Naive B cell (primary cell): ENCODE measurements around the gene PET117. TPM values are rescaled to one million over a fixed set of nuclear protein-coding genes. Genes with fewer than 3 reads are reported as not detected.
"Not testable (repeated sequence)": the region's sequence is repeated elsewhere in the genome, so short reads cannot be mapped to it uniquely, and the experiment has no call there.

Experiments used
- ATAC-seq, 2 donors: fragments of 150-1000 bp; cut with Tn5 transposase; 2 replicates each; pipeline ENCODE4 v1.10.0; 2021; ENCODE audit warnings: low read depth in 2 of 2, mild to moderate bottlenecking in 2 of 2, moderate library complexity in 2 of 2
- DNase-seq: peaks from one replicate; pipeline ENCODE4 v3.0.0; 2022
- H3K27ac Mint-ChIP-seq, 6 donors: one replicate each; pipeline ENCODE4 v1.8.0; 2020 to 2022; ENCODE audit warnings: mild to moderate bottlenecking in 6 of 6, mixed read lengths in 6 of 6, moderate library complexity in 5 of 6, inconsistent platforms in 2 of 6
- H3K27me3 Mint-ChIP-seq, 3 donors: one replicate each; pipeline ENCODE4 v1.8.0; 2021 to 2022; ENCODE audit warnings: mixed read lengths in 3 of 3, mild to moderate bottlenecking in 1 of 3
- H3K36me3 Mint-ChIP-seq, 2 donors: one replicate each; pipeline ENCODE4 v1.8.0; 2020 to 2022; ENCODE audit warnings: mixed read lengths in 2 of 2, inconsistent platforms in 1 of 2, mild to moderate bottlenecking in 1 of 2
- H3K4me1 Mint-ChIP-seq, 3 donors: one replicate each; pipeline ENCODE4 v1.8.0; 2020 to 2022; ENCODE audit warnings: mixed read lengths in 3 of 3, inconsistent platforms in 1 of 3, mild to moderate bottlenecking in 1 of 3, moderate library complexity in 1 of 3
- H3K4me3 Mint-ChIP-seq, 8 donors: one replicate each; pipeline ENCODE4 v1.8.0; 2020 to 2022; ENCODE audit warnings: mild to moderate bottlenecking in 8 of 8, mixed read lengths in 8 of 8, moderate library complexity in 8 of 8, inconsistent platforms in 2 of 8
- H3K9me3 Mint-ChIP-seq, 7 donors: one replicate each; pipeline ENCODE4 v1.8.0; 2020 to 2022; ENCODE audit warnings: mixed read lengths in 7 of 7, mild to moderate bottlenecking in 5 of 7, inconsistent platforms in 2 of 7, moderate library complexity in 1 of 7
- polyA plus RNA-seq, 6 donors: library from polyadenylated mRNA; unstranded; fragments of 300-500 nt; fragmentation: Illumina TruSeq; gene quantifications; one replicate each; pipeline ENCODE4 v1.2.3, GENCODE V29; 2021; ENCODE audit warnings: low read depth in 6 of 6

Gene PET117
- 10 to 100 TPM; 22.4 to 58.3 (median 33.0) TPM for polyA plus RNA-seq

GRCh38 chr20:18137412-18138265, at the start of gene PET117, which contains the start of gene KAT14:
Gene PET117 (plus strand): TSS chr20:18137863. CDS start chr20:18137956, 93 bp downstream.
Gene KAT14 (plus strand): TSS chr20:18137863. CDS start chr20:18142661, 4,798 bp downstream.
- H3K36me3 Mint-ChIP-seq, result peaks cover 4 to 5% of the 10 kb centered on the region in 2 donors
- ATAC-seq, result peak; percentile 85 to 86
- DNase-seq, result peak; percentile 91
- H3K27ac Mint-ChIP-seq, result peak within 1 kb of the TSS; percentile 87 to 94 (median 91)
- no peaks in the 10 kb centered on the region for H3K9me3 Mint-ChIP-seq
- peak within 1 kb of the TSS; percentile 87 to 96 (median 94) for H3K4me3 Mint-ChIP-seq
- peaks cover under 1 to 7% (median under 1%) of the 10 kb centered on the region in 3 donors for H3K27me3 Mint-ChIP-seq
- H3K4me1 Mint-ChIP-seq, result peaks cover 21 to 35% (median 33%) of the 10 kb centered on the region in 3 donors

- not testable (repeated sequence) for ATAC-seq, H3K27ac Mint-ChIP-seq, DNase-seq, H3K4me1 Mint-ChIP-seq, H3K4me3 Mint-ChIP-seq, H3K36me3 Mint-ChIP-seq, H3K9me3 Mint-ChIP-seq
- peaks cover 8 to 40% (median 19%) of the 10 kb centered on the region in 3 donors for H3K27me3 Mint-ChIP-seq
Measured at GRCh38 chr20:18088298-18088697, 49.4 kb upstream of the PET117 start.

GRCh38 chr20:18088841-18089240, 48.8 kb upstream of the PET117 start:
- H3K27ac Mint-ChIP-seq, H3K4me1 Mint-ChIP-seq, H3K4me3 Mint-ChIP-seq, H3K9me3 Mint-ChIP-seq, ATAC-seq, DNase-seq, H3K36me3 Mint-ChIP-seq: not testable (repeated sequence)
- peaks cover 8 to 43% (median 24%) of the 10 kb centered on the region in 3 donors for H3K27me3 Mint-ChIP-seq

- Mint-ChIP-seq H3K27me3 (peaks cover 8 to 43% (median 28%) of the 10 kb centered on the region in 3 donors), H3K4me1 (no peaks in the 10 kb centered on the region), H3K27ac (no peak overlapping the region), H3K9me3 (peaks cover 0 to 2% (median 0%) of the 10 kb centered on the region in 7 donors), H3K36me3 (no peaks in the 10 kb centered on the region), H3K4me3 (no peak overlapping the region)
- no peak for ATAC-seq
- no peak for DNase-seq
Measured at GRCh38 chr20:18090044-18090443, 47.6 kb upstream of the PET117 start.

- Mint-ChIP-seq H3K36me3 (no peaks in the 10 kb centered on the region), H3K9me3 (peaks cover 0 to 2% (median 0%) of the 10 kb centered on the region in 7 donors), H3K27me3 (peaks cover 8 to 43% (median 28%) of the 10 kb centered on the region in 3 donors), H3K27ac (no peak overlapping the region), H3K4me1 (no peaks in the 10 kb centered on the region), H3K4me3 (no peak overlapping the region)
- no peak for ATAC-seq
- DNase-seq, result no peak
Measured at GRCh38 chr20:18090477-18090876, 47.2 kb upstream of the PET117 start.

GRCh38 chr20:18091623-18092022, 46.0 kb upstream of the PET117 start:
- Mint-ChIP-seq H3K27me3 (peaks cover 5 to 43% (median 28%) of the 10 kb centered on the region in 3 donors), H3K4me1 (no peaks in the 10 kb centered on the region), H3K4me3 (no peak overlapping the region), H3K27ac (no peak overlapping the region), H3K9me3 (no peaks in the 10 kb centered on the region), H3K36me3 (no peaks in the 10 kb centered on the region)
- DNase-seq (no peak), ATAC-seq (no peak)

- DNase-seq, result no peak
- Mint-ChIP-seq H3K9me3 (no peaks in the 10 kb centered on the region), H3K27me3 (peaks cover 5 to 36% (median 28%) of the 10 kb centered on the region in 3 donors), H3K27ac (no peak overlapping the region), H3K4me3 (peak overlapping the region in 1 of 8 donors; percentile 30), H3K36me3 (no peaks in the 10 kb centered on the region), H3K4me1 (no peaks in the 10 kb centered on the region)
- no peak for ATAC-seq
Measured at GRCh38 chr20:18092890-18093289, 44.8 kb upstream of the PET117 start.

- no peaks in the 10 kb centered on the region for H3K4me1 Mint-ChIP-seq
- H3K27ac Mint-ChIP-seq, result no peak overlapping the region
- H3K9me3 Mint-ChIP-seq, result peaks cover 0 to 3% (median 0%) of the 10 kb centered on the region in 7 donors
- no peak overlapping the region for H3K4me3 Mint-ChIP-seq
- DNase-seq, result no peak
- no peak for ATAC-seq
- H3K27me3 Mint-ChIP-seq, result peaks cover 9 to 36% (median 28%) of the 10 kb centered on the region in 3 donors
- no peaks in the 10 kb centered on the region for H3K36me3 Mint-ChIP-seq
Measured at GRCh38 chr20:18093388-18093787, 44.3 kb upstream of the PET117 start.

- DNase-seq, result no peak
- Mint-ChIP-seq H3K4me3 (no peak overlapping the region), H3K36me3 (peaks cover 0 to 3% of the 10 kb centered on the region in 2 donors), H3K27ac (no peak overlapping the region), H3K27me3 (peaks cover 9 to 28% (median 28%) of the 10 kb centered on the region in 3 donors), H3K4me1 (no peaks in the 10 kb centered on the region), H3K9me3 (peaks cover 0 to 3% (median 0%) of the 10 kb centered on the region in 7 donors)
- no peak for ATAC-seq
Measured at GRCh38 chr20:18094191-18094590, 43.5 kb upstream of the PET117 start.

- not testable (repeated sequence) for ATAC-seq, H3K4me1 Mint-ChIP-seq, H3K9me3 Mint-ChIP-seq, H3K27ac Mint-ChIP-seq, H3K4me3 Mint-ChIP-seq, DNase-seq, H3K36me3 Mint-ChIP-seq
- peaks cover 21 to 32% (median 30%) of the 10 kb centered on the region in 3 donors for H3K27me3 Mint-ChIP-seq
Measured at GRCh38 chr20:18100569-18100968, 37.1 kb upstream of the PET117 start.

- ATAC-seq (no peak), DNase-seq (no peak)
- Mint-ChIP-seq H3K36me3 (peaks cover 0 to 3% of the 10 kb centered on the region in 2 donors), H3K9me3 (peaks cover 0 to 5% (median 2%) of the 10 kb centered on the region in 7 donors), H3K4me1 (no peaks in the 10 kb centered on the region), H3K27ac (no peak overlapping the region), H3K27me3 (peaks cover 21 to 36% (median 30%) of the 10 kb centered on the region in 3 donors), H3K4me3 (no peak overlapping the region)
Measured at GRCh38 chr20:18101125-18101810, 36.4 kb upstream of the PET117 start.

- H3K4me1 Mint-ChIP-seq, result no peaks in the 10 kb centered on the region
- no peak for ATAC-seq
- peaks cover 12 to 39% (median 30%) of the 10 kb centered on the region in 3 donors for H3K27me3 Mint-ChIP-seq
- H3K36me3 Mint-ChIP-seq, result peaks cover 0 to 3% of the 10 kb centered on the region in 2 donors
- no peak overlapping the region for H3K27ac Mint-ChIP-seq
- DNase-seq, result no peak
- no peak overlapping the region for H3K4me3 Mint-ChIP-seq
- H3K9me3 Mint-ChIP-seq, result peaks cover 2 to 7% (median 5%) of the 10 kb centered on the region in 7 donors
Measured at GRCh38 chr20:18103497-18103896, 34.2 kb upstream of the PET117 start.

- DNase-seq (no peak), ATAC-seq (no peak)
- H3K27me3 Mint-ChIP-seq, result peaks cover 0 to 44% (median 4%) of the 10 kb centered on the region in 3 donors
- peaks cover 0 to 3% of the 10 kb centered on the region in 2 donors for H3K36me3 Mint-ChIP-seq
- H3K4me3 Mint-ChIP-seq, result no peak overlapping the region
- H3K9me3 Mint-ChIP-seq, result peaks cover 7 to 20% (median 10%) of the 10 kb centered on the region in 7 donors
- no peak overlapping the region for H3K27ac Mint-ChIP-seq
- no peaks in the 10 kb centered on the region for H3K4me1 Mint-ChIP-seq
Measured at GRCh38 chr20:18108326-18108725, 29.3 kb upstream of the PET117 start.
